ENCODE data around the gene RGPD4. TPM values are rescaled to one million over a fixed set of nuclear protein-coding genes. Genes with fewer than 3 reads are reported as not detected.

RGPD4 gene
- total and polyA plus RNA-seq, 2 of the 8 experiments (the other 6 are each of a cell fraction or from before 2014, with no cell fraction given): not detected

DNA sequence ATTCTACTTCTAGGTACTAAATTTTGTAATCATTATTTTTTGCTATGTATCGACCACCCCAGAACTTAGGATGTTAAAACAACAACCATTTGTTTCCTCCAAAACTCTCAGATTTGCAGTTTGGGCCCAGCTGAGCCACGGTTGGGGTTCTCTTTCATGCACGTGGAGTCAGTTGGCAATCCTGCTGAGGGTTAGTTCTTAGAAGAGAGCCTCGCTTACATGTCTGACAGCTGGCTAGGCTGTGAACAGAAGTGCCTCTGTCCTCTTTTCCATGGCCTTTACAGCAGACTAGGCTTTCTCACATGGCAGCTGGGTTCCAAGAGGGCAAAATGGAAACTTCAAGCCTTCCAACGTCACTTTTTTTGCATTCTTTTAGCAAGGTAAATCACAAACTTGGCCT, 9.3 kb upstream of the RGPD4 start:
- Histone ChIP-seq H2BK5ac (ENCODE audit: low read depth, low read length) (no peak overlapping the region), H4K8ac (ENCODE audit: extremely low read depth, insufficient read depth, low read length) (no peak overlapping the region), H2BK15ac (ENCODE audit: low read length) (no peak overlapping the region), H3K9me3 (ENCODE audit: insufficient read depth in 2 of 2, low read depth in 1 of 2, low read length in 1 of 2) (no peaks in the 10 kb centered on the region), H3K4me1 (replicated peaks in 1 of 4; ENCODE audit: control insufficient read depth in 3 of 4, insufficient read depth in 4 of 4, low read length in 3 of 4) (no peaks in the 10 kb centered on the region), H3K4me2 (ENCODE audit: insufficient read depth in 1 of 2, low read depth in 2 of 2, low read length in 2 of 2) (no peak overlapping the region), H3K4me3 (ENCODE audit: extremely low read depth in 1 of 4, insufficient read depth in 2 of 4, low read depth in 3 of 4, low read length in 4 of 4) (no peak overlapping the region), H3K4ac (replicated peaks; ENCODE audit: insufficient read length, low read depth, low read length) (no peak overlapping the region), H3K27me3 (replicated peaks in 1 of 4; ENCODE audit: control insufficient read depth in 3 of 4, extremely low read depth in 1 of 4, insufficient read depth in 3 of 4, low read length in 3 of 4) (no peaks in the 10 kb centered on the region), H3K18ac (ENCODE audit: extremely low read depth, low read length) (no peak overlapping the region), H2BK120ac (replicated peaks; ENCODE audit: low read depth, low read length) (no peak overlapping the region), H3K9ac (replicated peaks in 1 of 4; ENCODE audit: extremely low read depth in 1 of 4, low read depth in 3 of 4, low read length in 3 of 4) (no peak overlapping the region), H3K14ac (ENCODE audit: insufficient read length) (no peak overlapping the region), H2AK5ac (ENCODE audit: low read depth, low read length) (no peak overlapping the region), H3K23me2 (ENCODE audit: low read depth, low read length) (no peaks in the 10 kb centered on the region; the same call in 1 of the 2 replicates), H3K56ac (replicated peaks; ENCODE audit: insufficient read length, low read depth, low read length) (no peak overlapping the region), H3K36me3 (ENCODE audit: control insufficient read depth in 2 of 4, insufficient read depth in 4 of 4, low read length in 3 of 4) (no peaks in the 10 kb centered on the region), H3K27ac (ENCODE audit: low read depth, low read length) (no peak overlapping the region), H3K79me1 (ENCODE audit: low read depth, low read length) (no peaks in the 10 kb centered on the region), H4K20me1 (replicated peaks in 1 of 2; ENCODE audit: control insufficient read depth in 1 of 2, insufficient read depth in 2 of 2, low read length in 2 of 2) (no peaks in the 10 kb centered on the region), H3K23ac (ENCODE audit: insufficient read length) (no peak overlapping the region), H4K5ac (ENCODE audit: insufficient read length, low read depth, low read length) (no peak overlapping the region), H2BK20ac (ENCODE audit: low read length) (no peak overlapping the region), H2AFZ (ENCODE audit: low read length) (no peak overlapping the region), H2BK12ac (ENCODE audit: low read depth, low read length) (no peak overlapping the region), H3K79me2 (ENCODE audit: control insufficient read depth in 1 of 2, insufficient read depth in 2 of 2, low read length in 2 of 2) (no peaks in the 10 kb centered on the region), H4K91ac (replicated peaks; ENCODE audit: insufficient read length, low read length) (no peak overlapping the region)
- FAIRE-seq (no peak), DNase-seq (ENCODE audit: low read depth in 1 of 2, low spot score in 2 of 2) (no peak)
- ChIA-PET POLR2A (ENCODE audit: partially characterized antibody) (interaction anchor here (0.6 kb wide), 1 partner anchor 132 kb away, joined by 3 read pairs; no protein-coding TSS in a partner anchor), CTCF (ENCODE audit: partially characterized antibody) (no interaction called here)
- WGBS, 2 experiments (ENCODE audit: extremely low coverage in 1 of 2, insufficient coverage in 1 of 2, insufficient read length in 1 of 2, insufficient replicate concordance in 2 of 2, low coverage in 1 of 2, low lambda C conversion rate in 2 of 2, missing lambda C conversion rate in 1 of 2): 84% methylated on average over 5 of the region's 5 CpGs; no CpG with 5 or more reads in 1 of the 2 experiments
- TF ChIP-seq SP4 (IDR thresholded peaks at IDR 0.05; ENCODE audit: low read length): no peak
- TF ChIP-seq, protein P1, sequence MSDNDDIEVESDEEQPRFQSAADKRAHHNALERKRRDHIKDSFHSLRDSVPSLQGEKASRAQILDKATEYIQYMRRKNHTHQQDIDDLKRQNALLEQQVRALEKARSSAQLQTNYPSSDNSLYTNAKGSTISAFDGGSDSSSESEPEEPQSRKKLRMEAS (IDR thresholded peaks at IDR 0.05): no peak
- TF ChIP-seq SP1 (IDR thresholded peaks at IDR 0.05; ENCODE audit: low read depth, low read length): no peak
- no peak for TF ChIP-seq POLR2A (IDR thresholded peaks at IDR 0.05; ENCODE audit: control extremely low read depth in 1 of 2, low read depth in 2 of 2, low read length in 2 of 2)
